GM21529 (cell line): ENCODE results near the gene PARD6G.

ENCODE experiments used
- ATAC-seq: cut with Tn5 transposase; IDR thresholded peaks from one replicate; pipeline ENCODE4 v1.9.1; 2021; ENCODE audit not compliant: unreplicated experiment

Gene PARD6G

GRCh38 chr18:80154293-80154692, 93.0 kb downstream of the PARD6G start:
- peak; percentile 84 for ATAC-seq

- ATAC-seq: no peak
Observed at GRCh38 chr18:80149667-80150066, 97.6 kb downstream of the PARD6G start.

- no peak for ATAC-seq
Observed at GRCh38 chr18:80148326-80149199, 98.8 kb downstream of the PARD6G start.

GRCh38 chr18:80147418-80148325, 99.6 kb downstream of the PARD6G start:
- peak; percentile 88 for ATAC-seq

- ATAC-seq: peak; percentile 29
Observed at GRCh38 chr18:80147037-80147417, 100.3 kb downstream of the PARD6G start.

GRCh38 chr18:80145196-80145804, 102.0 kb downstream of the PARD6G start:
- no peak for ATAC-seq

GRCh38 chr18:80143881-80144280, 103.4 kb downstream of the PARD6G start:
- ATAC-seq: no peak

- no peak for ATAC-seq
Observed at GRCh38 chr18:80140455-80140985, 106.8 kb downstream of the PARD6G start.

- ATAC-seq: no peak
Observed at GRCh38 chr18:80137976-80138375, 109.3 kb downstream of the PARD6G start.

GRCh38 chr18:80137137-80137536, 110.2 kb downstream of the PARD6G start:
- ATAC-seq: no peak

- no peak for ATAC-seq
Observed at GRCh38 chr18:80136679-80137078, 110.6 kb downstream of the PARD6G start.

- no peak for ATAC-seq
Observed at GRCh38 chr18:80135136-80135535, 112.2 kb downstream of the PARD6G start.

GRCh38 chr18:80133124-80133523, 114.2 kb downstream of the PARD6G start:
- no peak for ATAC-seq

GRCh38 chr18:80132180-80132812, 115.0 kb downstream of the PARD6G start:
- no peak for ATAC-seq

GRCh38 chr18:80130555-80130954, 116.8 kb downstream of the PARD6G start:
- no peak for ATAC-seq

GRCh38 chr18:80129672-80130367, 117.5 kb downstream of the PARD6G start:
- ATAC-seq: no peak

- ATAC-seq: no peak
Observed at GRCh38 chr18:80127635-80128034, 119.7 kb downstream of the PARD6G start.

- no peak for ATAC-seq
Observed at GRCh38 chr18:80126797-80127196, 120.5 kb downstream of the PARD6G start.

- ATAC-seq: no peak
Observed at GRCh38 chr18:80124131-80124530, 123.2 kb downstream of the PARD6G start.

GRCh38 chr18:80120932-80121331, 126.4 kb downstream of the PARD6G start:
- no peak for ATAC-seq
